Measurements from ENCODE around the gene NOCT. TPM values are rescaled to one million over a fixed set of nuclear protein-coding genes. Genes with fewer than 3 reads are reported as not detected.

NOCT gene
- total RNA-seq, 1 donor from 2014 or later: 5.7 TPM

GRCh38 chr4:139083607-139083955, 68.0 kb downstream of the NOCT start:
- peaks cover 15% of the 10 kb centered on the region for H4K20me1 ChIP-seq (ENCODE audit: low read depth)
- H3K9me3 ChIP-seq (ENCODE audit: low read depth): no peaks in the 10 kb centered on the region
- Mint-ChIP-seq H3K4me1 (peaks cover 23% of the 10 kb centered on the region), H3K27ac (peak overlapping the region; percentile 87), H3K36me3 (no peaks in the 10 kb centered on the region), H3K9me3 (no peaks in the 10 kb centered on the region), H3K4me3 (peak overlapping the region; percentile 90), H3K27me3 (ENCODE audit: insufficient read depth, low read depth) (peaks cover 6% of the 10 kb centered on the region)
- H3K27me3 ChIP-seq: no peaks in the 10 kb centered on the region
- H2AFZ ChIP-seq (replicated peaks): peak overlapping the region; percentile 18
- peak overlapping the region; percentile 90 for H3K4me2 ChIP-seq
- H3F3A ChIP-seq (ENCODE audit: low read depth): peaks cover 35% of the 10 kb centered on the region
- H3K27ac ChIP-seq: peak overlapping the region; percentile 79
- H3K36me3 ChIP-seq: peaks cover 4% of the 10 kb centered on the region
- TF ChIP-seq EZH2 (IDR thresholded peaks at IDR 0.05) (no peak), CTCF (IDR thresholded peaks at IDR 0.05) (peak; percentile 12)
- peaks cover 23% of the 10 kb centered on the region for H3K4me1 ChIP-seq
- peaks cover 65% of the 10 kb centered on the region for H3K79me2 ChIP-seq (ENCODE audit: low read depth)
- peak; percentile 84 for DNase-seq (ENCODE audit: low spot score)
- H3K4me3 ChIP-seq: peak overlapping the region; percentile 78
- H3K9ac ChIP-seq: peak overlapping the region; percentile 14

GRCh38 chr4:139083956-139084803, 68.6 kb downstream of the NOCT start:
- H3K9me3 ChIP-seq (ENCODE audit: low read depth): no peaks in the 10 kb centered on the region
- H3F3A ChIP-seq (ENCODE audit: low read depth): peaks cover 35% of the 10 kb centered on the region
- peaks cover 4% of the 10 kb centered on the region for H3K36me3 ChIP-seq
- peaks cover 15% of the 10 kb centered on the region for H4K20me1 ChIP-seq (ENCODE audit: low read depth)
- no peaks in the 10 kb centered on the region for H3K36me3 Mint-ChIP-seq
- H3K27me3 Mint-ChIP-seq (ENCODE audit: insufficient read depth, low read depth): peaks cover 6% of the 10 kb centered on the region
- peaks cover 23% of the 10 kb centered on the region for H3K4me1 ChIP-seq
- H2AFZ ChIP-seq (replicated peaks): peak overlapping the region; percentile 86
- no peak for TF ChIP-seq EZH2phosphoT487 (IDR thresholded peaks at IDR 0.05)
- peak; percentile 47 for TF ChIP-seq CTCF (IDR thresholded peaks at IDR 0.05)
- peaks cover 23% of the 10 kb centered on the region for H3K4me1 Mint-ChIP-seq
- peak overlapping the region; percentile 78 for H3K4me3 ChIP-seq
- H3K27me3 ChIP-seq: no peaks in the 10 kb centered on the region
- peak overlapping the region; percentile 90 for H3K4me2 ChIP-seq
- peak; percentile 95 for DNase-seq (ENCODE audit: low spot score)
- peak overlapping the region; percentile 96 for H3K27ac Mint-ChIP-seq
- H3K27ac ChIP-seq: peak overlapping the region; percentile 79
- no peaks in the 10 kb centered on the region for H3K9me3 Mint-ChIP-seq
- peaks cover 59% of the 10 kb centered on the region for H3K79me2 ChIP-seq (ENCODE audit: low read depth)
- peak overlapping the region; percentile 45 for H3K9ac ChIP-seq
- peak overlapping the region; percentile 90 for H3K4me3 Mint-ChIP-seq

- H3K9me3 ChIP-seq (ENCODE audit: low read depth): no peaks in the 10 kb centered on the region
- H3K79me2 ChIP-seq (ENCODE audit: low read depth): peaks cover 53% of the 10 kb centered on the region
- peak overlapping the region; percentile 78 for H3K4me3 ChIP-seq
- peaks cover 23% of the 10 kb centered on the region for H3K4me1 ChIP-seq
- H3K27me3 ChIP-seq: no peaks in the 10 kb centered on the region
- peak overlapping the region; percentile 90 for H3K4me2 ChIP-seq
- peaks cover 15% of the 10 kb centered on the region for H4K20me1 ChIP-seq (ENCODE audit: low read depth)
- peak overlapping the region; percentile 79 for H3K27ac ChIP-seq
- Mint-ChIP-seq H3K4me3 (peak overlapping the region; percentile 89), H3K27ac (peak overlapping the region; percentile 96), H3K4me1 (peaks cover 23% of the 10 kb centered on the region), H3K9me3 (no peaks in the 10 kb centered on the region), H3K27me3 (ENCODE audit: insufficient read depth, low read depth) (peaks cover 6% of the 10 kb centered on the region), H3K36me3 (no peaks in the 10 kb centered on the region)
- H3K9ac ChIP-seq: peak overlapping the region; percentile 45
- DNase-seq (ENCODE audit: low spot score): no peak
- TF ChIP-seq EZH2 (IDR thresholded peaks at IDR 0.05) (no peak), EZH2phosphoT487 (IDR thresholded peaks at IDR 0.05) (no peak), CTCF (IDR thresholded peaks at IDR 0.05) (no peak)
- peak overlapping the region; percentile 86 for H2AFZ ChIP-seq (replicated peaks)
- H3F3A ChIP-seq (ENCODE audit: low read depth): peaks cover 35% of the 10 kb centered on the region
- H3K36me3 ChIP-seq: peaks cover 4% of the 10 kb centered on the region
Observed at GRCh38 chr4:139084804-139085093, 69.2 kb downstream of the NOCT start.
